SJSA1 (cell line): ENCODE data around the gene PCLO. TPM values are rescaled to one million over a fixed set of nuclear protein-coding genes. Genes with fewer than 3 reads are reported as not detected.
A peak's percentile ranks its signal among the peaks of the same experiment; 100 is the strongest.

Experiments used
- DNase-seq, 2 experiments: peaks; one replicate each; pipeline ENCODE4 v3.0.0-alpha.2; 2015 to 2020; ENCODE audit warnings: low spot score in 2 of 2, low read depth in 1 of 2
- H3K27ac ChIP-seq: fragments of 250-450 bp; sonication (Bioruptor Pico); 2 replicates; pipeline ENCODE4 v1.5.1; 2020; ENCODE audit warnings: mild to moderate bottlenecking, moderate library complexity
- H3K27me3 ChIP-seq: fragments of 250-450 bp; sonication (Bioruptor Pico); replicated peaks from 2 replicates; pipeline ENCODE4 v1.5.1; 2020; ENCODE audit warnings: mild to moderate bottlenecking, moderate library complexity
- H3K36me3 ChIP-seq: fragments of 250-450 bp; sonication (Bioruptor Pico); 2 replicates; pipeline ENCODE4 v1.5.1; 2020; ENCODE audit warnings: mild to moderate bottlenecking
- H3K4me1 ChIP-seq: fragments of 250-450 bp; sonication (Bioruptor Pico); replicated peaks from 2 replicates; pipeline ENCODE4 v1.6.1; 2021; ENCODE audit warnings: mild to moderate bottlenecking
- H3K4me3 ChIP-seq: fragments of 250-450 bp; sonication (Bioruptor Pico); 2 replicates; pipeline ENCODE4 v1.5.1; 2020; ENCODE audit warnings: mild to moderate bottlenecking
- H3K9me3 ChIP-seq: fragments of 250-450 bp; sonication (Bioruptor Pico); replicated peaks from 2 replicates; pipeline ENCODE4 v1.5.1; 2020; ENCODE audit warnings: mild to moderate bottlenecking
- total RNA-seq: library from RNA; depleted of rRNA; stranded (reverse); fragments of >200 nt; shearing (Covaris generic); gene quantifications from 2 replicates; pipeline ENCODE4 v1.2.3, GENCODE V29; 2014

Gene PCLO
- total RNA-seq, 1 experiment from 2014 or later, result 1.1 TPM

GRCh38 chr7:82859106-82859850, 303.4 kb downstream of the PCLO start:
- Histone ChIP-seq H3K4me1 (peaks cover 7% of the 10 kb centered on the region; the same call in 1 of the 2 replicates), H3K27ac (no peak overlapping the region), H3K36me3 (no peaks in the 10 kb centered on the region), H3K9me3 (no peaks in the 10 kb centered on the region), H3K4me3 (no peak overlapping the region), H3K27me3 (0 out of 2 replicates have a peak, but pooled peaks cover 4% of the 10 kb centered on the region)
- peak in 1 of 2 experiments; percentile 22 for DNase-seq

- no peak overlapping the region for H3K4me3 ChIP-seq
- H3K4me1 ChIP-seq, result no peaks in the 10 kb centered on the region
- no peaks in the 10 kb centered on the region for H3K27me3 ChIP-seq
- no peaks in the 10 kb centered on the region for H3K9me3 ChIP-seq
- no peak overlapping the region for H3K27ac ChIP-seq
- DNase-seq, result no peak
- H3K36me3 ChIP-seq, result no peaks in the 10 kb centered on the region
These were observed 311.6 kb downstream of the PCLO start for GRCh38 chr7:82851121-82851520.

- H3K4me3 ChIP-seq, result no peak overlapping the region
- no peaks in the 10 kb centered on the region for H3K9me3 ChIP-seq
- peak in 1 of 2 experiments; percentile 9 for DNase-seq
- H3K27ac ChIP-seq, result no peak overlapping the region
- H3K36me3 ChIP-seq, result no peaks in the 10 kb centered on the region
- H3K4me1 ChIP-seq, result no peaks in the 10 kb centered on the region
- no peaks in the 10 kb centered on the region for H3K27me3 ChIP-seq
These were observed 320.9 kb downstream of the PCLO start for GRCh38 chr7:82841828-82842227.

GRCh38 chr7:82840061-82840460, 322.6 kb downstream of the PCLO start:
- no peak for DNase-seq
- Histone ChIP-seq H3K36me3 (no peaks in the 10 kb centered on the region), H3K27me3 (no peaks in the 10 kb centered on the region), H3K27ac (no peak overlapping the region), H3K4me1 (no peaks in the 10 kb centered on the region), H3K4me3 (no peak overlapping the region), H3K9me3 (no peaks in the 10 kb centered on the region)

- no peaks in the 10 kb centered on the region for H3K4me1 ChIP-seq
- no peaks in the 10 kb centered on the region for H3K27me3 ChIP-seq
- no peaks in the 10 kb centered on the region for H3K36me3 ChIP-seq
- DNase-seq, result no peak
- H3K4me3 ChIP-seq, result no peak overlapping the region
- no peaks in the 10 kb centered on the region for H3K9me3 ChIP-seq
- H3K27ac ChIP-seq, result no peak overlapping the region
These were observed 323.1 kb downstream of the PCLO start for GRCh38 chr7:82839555-82839954.

- Histone ChIP-seq H3K27ac (no peak overlapping the region), H3K36me3 (no peaks in the 10 kb centered on the region), H3K4me1 (no peaks in the 10 kb centered on the region), H3K4me3 (no peak overlapping the region), H3K9me3 (no peaks in the 10 kb centered on the region), H3K27me3 (no peaks in the 10 kb centered on the region)
- DNase-seq, result no peak
These were observed 323.6 kb downstream of the PCLO start for GRCh38 chr7:82839063-82839462.

- no peak overlapping the region for H3K4me3 ChIP-seq
- no peaks in the 10 kb centered on the region for H3K4me1 ChIP-seq
- no peak overlapping the region for H3K27ac ChIP-seq
- H3K9me3 ChIP-seq, result no peaks in the 10 kb centered on the region
- H3K36me3 ChIP-seq, result no peaks in the 10 kb centered on the region
- no peaks in the 10 kb centered on the region for H3K27me3 ChIP-seq
- DNase-seq, result no peak
These were observed 324.4 kb downstream of the PCLO start for GRCh38 chr7:82838314-82838713.

GRCh38 chr7:82823073-82823472, 339.6 kb downstream of the PCLO start:
- Histone ChIP-seq H3K27me3 (no peaks in the 10 kb centered on the region), H3K27ac (no peak overlapping the region), H3K4me1 (no peaks in the 10 kb centered on the region), H3K4me3 (no peak overlapping the region), H3K9me3 (no peaks in the 10 kb centered on the region), H3K36me3 (no peaks in the 10 kb centered on the region)
- no peak for DNase-seq

GRCh38 chr7:82821037-82821436, 341.6 kb downstream of the PCLO start:
- Histone ChIP-seq H3K27me3 (no peaks in the 10 kb centered on the region), H3K27ac (no peak overlapping the region)
- no peak for DNase-seq

GRCh38 chr7:82818171-82818570, 344.5 kb downstream of the PCLO start:
- DNase-seq, result no peak
- Histone ChIP-seq H3K27ac (no peak overlapping the region), H3K4me3 (no peak overlapping the region), H3K4me1 (no peaks in the 10 kb centered on the region), H3K36me3 (no peaks in the 10 kb centered on the region), H3K27me3 (no peaks in the 10 kb centered on the region), H3K9me3 (no peaks in the 10 kb centered on the region)

More at GRCh38 chr7:82821037-82821436, 341.6 kb downstream of the PCLO start:
- Histone ChIP-seq H3K4me3 (no peak overlapping the region), H3K4me1 (no peaks in the 10 kb centered on the region), H3K36me3 (no peaks in the 10 kb centered on the region), H3K9me3 (no peaks in the 10 kb centered on the region)

- Histone ChIP-seq H3K4me1 (no peaks in the 10 kb centered on the region), H3K4me3 (no peak overlapping the region)
These were observed 346.4 kb downstream of the PCLO start for GRCh38 chr7:82816272-82816671.

GRCh38 chr7:82810558-82811259, 352.0 kb downstream of the PCLO start:
- H3K27ac ChIP-seq, result no peak overlapping the region

More at GRCh38 chr7:82816272-82816671, 346.4 kb downstream of the PCLO start:
- no peaks in the 10 kb centered on the region for H3K27me3 ChIP-seq
- no peak for DNase-seq
- H3K27ac ChIP-seq, result no peak overlapping the region
- H3K36me3 ChIP-seq, result no peaks in the 10 kb centered on the region
- no peaks in the 10 kb centered on the region for H3K9me3 ChIP-seq

GRCh38 chr7:82808633-82809032, 354.1 kb downstream of the PCLO start:
- Histone ChIP-seq H3K27ac (no peak overlapping the region), H3K27me3 (no peaks in the 10 kb centered on the region), H3K36me3 (no peaks in the 10 kb centered on the region), H3K4me3 (no peak overlapping the region), H3K4me1 (peaks cover 19% of the 10 kb centered on the region), H3K9me3 (no peaks in the 10 kb centered on the region)
- no peak for DNase-seq

More at GRCh38 chr7:82810558-82811259, 352.0 kb downstream of the PCLO start:
- H3K36me3 ChIP-seq, result no peaks in the 10 kb centered on the region
- peak in 1 of 2 experiments; percentile 72 for DNase-seq
- peaks cover 6% of the 10 kb centered on the region for H3K4me1 ChIP-seq
- H3K9me3 ChIP-seq, result no peaks in the 10 kb centered on the region
- no peaks in the 10 kb centered on the region for H3K27me3 ChIP-seq
- H3K4me3 ChIP-seq, result no peak overlapping the region

GRCh38 chr7:82805527-82805960, 357.1 kb downstream of the PCLO start:
- DNase-seq, result peak; percentile 61 to 72
- Histone ChIP-seq H3K27ac (peak overlapping the region; percentile 44), H3K4me1 (peaks cover 19% of the 10 kb centered on the region), H3K27me3 (no peaks in the 10 kb centered on the region), H3K9me3 (no peaks in the 10 kb centered on the region), H3K4me3 (no peak overlapping the region), H3K36me3 (no peaks in the 10 kb centered on the region)
